Brain microvascular endothelial cell (primary cell): Measurements from ENCODE around the gene SLC38A5.

Source experiments
- DNase-seq: peaks from one replicate; pipeline ENCODE4 v3.0.0-alpha.2; 2020
- H3K27ac ChIP-seq: fragments of 250-450 bp; sonication (Bioruptor Pico); 2 replicates; pipeline ENCODE4 v1.5.1; 2020; ENCODE audit warnings: mild to moderate bottlenecking, moderate library complexity
- H3K27me3 ChIP-seq: fragments of 250-450 bp; sonication (Bioruptor Pico); replicated peaks from 2 replicates; pipeline ENCODE4 v1.5.1; 2020; ENCODE audit warnings: mild to moderate bottlenecking
- H3K36me3 ChIP-seq: fragments of 250-450 bp; sonication (Bioruptor Pico); replicated peaks from 2 replicates; pipeline ENCODE4 v1.5.1; 2020; ENCODE audit warnings: mild to moderate bottlenecking
- H3K4me3 ChIP-seq: 2 replicates; pipeline ENCODE4 v1.5.1; 2011; ENCODE audit warnings: low read depth, mild to moderate bottlenecking, control low read depth, low read length, moderate library complexity
- CTCF ChIP-seq: IDR thresholded peaks from 2 replicates; pipeline ENCODE4 v1.5.1; 2011; ENCODE audit warnings: low read depth, mild to moderate bottlenecking, moderate library complexity, low read length, control low read depth, inconsistent platforms; ENCODE audit errors: missing control alignments
- in situ Hi-C: cut with HindIII; loops from 2 replicates; pipeline ENCODE4 v1.10.0; 2017; ENCODE audit warnings: low sequenced_read_pairs, low pct_ligation_motif_present

The SLC38A5 gene

GRCh38 chrX:48474581-48474980 is 4.5 kb upstream of the SLC38A5 start:
- Histone ChIP-seq H3K36me3 (peaks cover 2% of the 10 kb centered on the region), H3K27me3 (no peaks in the 10 kb centered on the region), H3K27ac (no peak overlapping the region), H3K4me3 (no peak overlapping the region)
- no peak for DNase-seq
- TF ChIP-seq CTCF: no peak
- in situ Hi-C loops: no loop called here

- Histone ChIP-seq H3K4me3 (no peak overlapping the region), H3K27ac (no peak overlapping the region), H3K36me3 (peaks cover 2% of the 10 kb centered on the region), H3K27me3 (no peaks in the 10 kb centered on the region)
- peak; percentile 57 for TF ChIP-seq CTCF
- in situ Hi-C loops: no loop called here
- DNase-seq: no peak
Observed at GRCh38 chrX:48474127-48474526, 4.1 kb upstream of the SLC38A5 start.

- H3K36me3 ChIP-seq: peaks cover 2% of the 10 kb centered on the region
- in situ Hi-C loops: no loop called here
- H3K27me3 ChIP-seq: no peaks in the 10 kb centered on the region
- no peak overlapping the region for H3K27ac ChIP-seq
- no peak overlapping the region for H3K4me3 ChIP-seq
- TF ChIP-seq CTCF: no peak
- no peak for DNase-seq
Observed at GRCh38 chrX:48473704-48473990, 3.6 kb upstream of the SLC38A5 start.

- TF ChIP-seq CTCF: no peak
- Histone ChIP-seq H3K27ac (no peak overlapping the region), H3K27me3 (no peaks in the 10 kb centered on the region), H3K36me3 (no peaks in the 10 kb centered on the region), H3K4me3 (no peak overlapping the region)
- no peak for DNase-seq
- in situ Hi-C loops: no loop called here
Observed at GRCh38 chrX:48472851-48473703, 3.0 kb upstream of the SLC38A5 start.

GRCh38 chrX:48472225-48472624 is 2.2 kb upstream of the SLC38A5 start:
- Histone ChIP-seq H3K27me3 (no peaks in the 10 kb centered on the region), H3K27ac (no peak overlapping the region), H3K4me3 (no peak overlapping the region), H3K36me3 (no peaks in the 10 kb centered on the region)
- no peak for DNase-seq
- in situ Hi-C loops: no loop called here
- no peak for TF ChIP-seq CTCF

GRCh38 chrX:48471504-48471903 is 1.4 kb upstream of the SLC38A5 start:
- in situ Hi-C loops: no loop called here
- no peak for DNase-seq
- Histone ChIP-seq H3K27ac (no peak overlapping the region), H3K27me3 (no peaks in the 10 kb centered on the region), H3K36me3 (no peaks in the 10 kb centered on the region), H3K4me3 (no peak overlapping the region)
- TF ChIP-seq CTCF: no peak
